IMR-90 (cell line): ENCODE results near the gene UNC79. TPM values are rescaled to one million over a fixed set of nuclear protein-coding genes. Genes with fewer than 3 reads are reported as not detected.

ENCODE experiments used
- ATAC-seq: fragments of 200-7000 bp; cut with Tn5 transposase; 2 replicates; pipeline ENCODE4 v1.9.1; 2020; ENCODE audit warnings: low read depth, mild to moderate bottlenecking, moderate library complexity
- BruUV-seq: library from RNA; stranded (reverse); fragments of 400-500 nt; replicated peaks from 2 replicates; lab custom pipeline; 2021; lab: Mats Ljungman, UMichigan
- CTCF ChIA-PET: fragments of 300-600 bp; formaldehyde crosslinking; extraction: SDS; loops from one replicate; lab custom pipeline; 2021; ENCODE audit warnings: antibody characterized with exemption; lab: Yijun Ruan, JAX
- POLR2A ChIA-PET: fragments of 300-600 bp; sonication (Branson Sonifier 250); formaldehyde crosslinking; loops from one replicate; lab custom pipeline; 2022; ENCODE audit warnings: antibody characterized with exemption; ENCODE audit not compliant: unreplicated experiment; lab: Charles Lee
- DNase-seq: peaks from one replicate; pipeline ENCODE4 v3.0.0; 2013
- H2AFZ ChIP-seq: replicated peaks from 2 replicates; pipeline ENCODE3; 2013; ENCODE audit warnings: low read length, mild to moderate bottlenecking; ENCODE audit not compliant: poor library complexity
- H2AK5ac ChIP-seq: 2 replicates; pipeline ENCODE4 v1.6.1; 2013; ENCODE audit warnings: low read depth, low read length, inconsistent platforms
- H2AK9ac ChIP-seq: replicated peaks from 2 replicates; pipeline ENCODE3; 2013; ENCODE audit warnings: mild to moderate bottlenecking, low read depth, low read length, moderate library complexity; ENCODE audit not compliant: poor library complexity
- H2BK120ac ChIP-seq: 2 replicates; pipeline ENCODE4 v1.6.1; 2013; ENCODE audit warnings: low read depth, low read length, inconsistent platforms
- H2BK15ac ChIP-seq: 3 replicates; pipeline ENCODE4 v1.6.1; 2013; ENCODE audit warnings: low read depth, low read length, inconsistent platforms
- H2BK20ac ChIP-seq: 2 replicates; pipeline ENCODE4 v1.6.1; 2013; ENCODE audit warnings: low read depth, mild to moderate bottlenecking, inconsistent platforms, low read length, moderate library complexity
- H2BK5ac ChIP-seq: 2 replicates; pipeline ENCODE4 v1.6.1; 2013; ENCODE audit warnings: mild to moderate bottlenecking, low read depth, low read length, inconsistent platforms; ENCODE audit not compliant: poor library complexity, severe bottlenecking
- H3K14ac ChIP-seq: replicated peaks from 2 replicates; pipeline ENCODE4 v1.6.1; 2013; ENCODE audit warnings: low read depth, low read length, inconsistent platforms
- H3K18ac ChIP-seq: 2 replicates; pipeline ENCODE4 v1.6.1; 2013; ENCODE audit warnings: low read depth, low read length, control low read depth
- H3K23ac ChIP-seq: 2 replicates; pipeline ENCODE4 v1.6.1; 2013; ENCODE audit warnings: low read depth, low read length, inconsistent platforms
- H3K27ac ChIP-seq: 2 replicates; pipeline ENCODE4 v1.5.1; 2013; ENCODE audit warnings: mild to moderate bottlenecking, control low read depth, low read length; ENCODE audit not compliant: insufficient read depth
- H3K27me3 ChIP-seq: 2 replicates; pipeline ENCODE4 v1.6.1; 2013; ENCODE audit warnings: low read length; ENCODE audit not compliant: control insufficient read depth, insufficient read depth
- H3K36me3 ChIP-seq: 2 replicates; pipeline ENCODE4 v1.6.1; 2013; ENCODE audit warnings: low read length, mixed read lengths; ENCODE audit not compliant: control insufficient read depth, insufficient read depth
- H3K4ac ChIP-seq: 2 replicates; pipeline ENCODE4 v1.6.1; 2013; ENCODE audit warnings: low read depth, low read length, inconsistent platforms
- H3K4me1 ChIP-seq: 2 replicates; pipeline ENCODE4 v1.6.1; 2013; ENCODE audit warnings: low read length, mixed read lengths; ENCODE audit not compliant: control insufficient read depth, insufficient read depth
- H3K4me2 ChIP-seq: 2 replicates; pipeline ENCODE4 v1.6.1; 2013; ENCODE audit warnings: low read depth, mild to moderate bottlenecking, control low read depth, low read length, moderate library complexity
- H3K4me3 ChIP-seq: 2 replicates; pipeline ENCODE4 v1.5.1; 2013; ENCODE audit warnings: low read depth, mild to moderate bottlenecking, control low read depth, low read length, moderate library complexity; ENCODE audit not compliant: insufficient read depth
- H3K56ac ChIP-seq: 2 replicates; pipeline ENCODE4 v1.6.1; 2013; ENCODE audit warnings: low read length, inconsistent platforms; ENCODE audit not compliant: insufficient read depth; ENCODE audit errors: extremely low read depth
- H3K79me1 ChIP-seq, 2 experiments: 2 replicates each; pipeline ENCODE4 v1.6.1; 2013; ENCODE audit warnings: low read length in 2 of 2, inconsistent platforms in 1 of 2, low read depth in 1 of 2
- H3K9ac ChIP-seq: 2 replicates; pipeline ENCODE4 v1.6.1; 2013; ENCODE audit warnings: low read depth, low read length, control low read depth
- H3K9me1 ChIP-seq: 2 replicates; pipeline ENCODE4 v1.6.1; 2013; ENCODE audit warnings: low read length, inconsistent platforms; ENCODE audit not compliant: insufficient read depth
- H3K9me3 ChIP-seq: 2 replicates; pipeline ENCODE4 v1.6.1; 2013; ENCODE audit warnings: low read length; ENCODE audit not compliant: control insufficient read depth, insufficient read depth
- H4K20me1 ChIP-seq: 2 replicates; pipeline ENCODE4 v1.6.1; 2013; ENCODE audit warnings: low read length, inconsistent platforms; ENCODE audit not compliant: insufficient read depth
- H4K5ac ChIP-seq: 2 replicates; pipeline ENCODE4 v1.6.1; 2013; ENCODE audit warnings: mild to moderate bottlenecking, low read depth, low read length, control low read depth
- H4K8ac ChIP-seq, 2 experiments: 2 replicates each; pipeline ENCODE4 v1.6.1; 2013; ENCODE audit warnings: low read depth in 2 of 2, low read length in 2 of 2, control low read depth in 1 of 2, inconsistent platforms in 1 of 2
- H4K91ac ChIP-seq: 2 replicates; pipeline ENCODE4 v1.6.1; 2013; ENCODE audit warnings: low read depth, low read length, inconsistent platforms; ENCODE audit not compliant: insufficient read depth
- CEBPB ChIP-seq: IDR thresholded peaks from 2 replicates; pipeline ENCODE4 v1.6.1; 2012; ENCODE audit warnings: low read depth, low read length, improper control_type of control experiment
- CHD1 ChIP-seq: IDR thresholded peaks from 2 replicates; pipeline ENCODE4 v1.6.1; 2012; ENCODE audit warnings: low read depth, low read length, improper control_type of control experiment
- FOS ChIP-seq: fragments of 150-350 bp; IDR thresholded peaks from 2 replicates; pipeline ENCODE4 v1.6.1; 2016; ENCODE audit warnings: low read depth, low read length
- MAFK ChIP-seq: IDR thresholded peaks from 2 replicates; pipeline ENCODE4 v1.6.1; 2012; ENCODE audit warnings: low read depth, low read length, improper control_type of control experiment
- MAZ ChIP-seq: IDR thresholded peaks from 2 replicates; pipeline ENCODE4 v1.6.1; 2012; ENCODE audit warnings: low read depth, mild to moderate bottlenecking, low read length, improper control_type of control experiment, moderate library complexity, borderline replicate concordance
- MXI1 ChIP-seq: IDR thresholded peaks from 2 replicates; pipeline ENCODE4 v1.6.1; 2012; ENCODE audit warnings: low read depth, mild to moderate bottlenecking, low read length, moderate library complexity, borderline replicate concordance
- NFE2L2 ChIP-seq: fragments of 150-350 bp; IDR thresholded peaks from 2 replicates; pipeline ENCODE4 v1.6.1; 2016; ENCODE audit warnings: low read depth, mild to moderate bottlenecking, low read length
- POLR2A ChIP-seq: IDR thresholded peaks from 2 replicates; pipeline ENCODE4 v1.6.1; 2012; ENCODE audit warnings: mild to moderate bottlenecking, low read depth, low read length
- RAD21 ChIP-seq: IDR thresholded peaks from 2 replicates; pipeline ENCODE4 v1.6.1; 2012; ENCODE audit warnings: low read length, improper control_type of control experiment
- RCOR1 ChIP-seq: IDR thresholded peaks from 2 replicates; pipeline ENCODE4 v1.6.1; 2012; ENCODE audit warnings: mild to moderate bottlenecking, low read length, improper control_type of control experiment; ENCODE audit not compliant: insufficient replicate concordance
- RFX5 ChIP-seq: IDR thresholded peaks from 2 replicates; pipeline ENCODE4 v1.8.0; 2012; ENCODE audit warnings: low read depth, mild to moderate bottlenecking, low read length, moderate library complexity
- SMC3 ChIP-seq: fragments of 150-350 bp; IDR thresholded peaks from 2 replicates; pipeline ENCODE4 v1.6.1; 2016; ENCODE audit warnings: low read depth, mild to moderate bottlenecking, antibody characterized with exemption, low read length, moderate library complexity
- WGBS, 2 experiments: methylation state at CpG; one replicate each; pipeline versions ENCODE4 v1.1.5 to v1.1.7; 2013; ENCODE audit warnings: missing lambda C conversion rate in 2 of 2; ENCODE audit not compliant: insufficient read length in 1 of 2; ENCODE audit errors: extremely low coverage in 2 of 2; 5-methylcytosine and 5-hydroxymethylcytosine counted together
- dilution Hi-C: fragments of 300-500 bp; cut with HindIII; formaldehyde crosslinking; loops from one replicate; pipeline ENCODE4 v1.14.3; 2018; ENCODE audit warnings: low sequenced_read_pairs; ENCODE audit not compliant: unreplicated experiment
- in situ Hi-C: fragments of 300-500 bp; cut with MboI; formaldehyde crosslinking; loops from 3 replicates; pipeline ENCODE4 v1.14.3; 2019; ENCODE audit warnings: low sequenced_read_pairs, inconsistent platforms, mixed read lengths
- intact Hi-C: fragments of 100-400 bp; cut with micrococcal nuclease; formaldehyde crosslinking; loops from 2 replicates; pipeline ENCODE4 v1.10.0; 2022
- polyA plus RNA-seq, 3 experiments: library from polyadenylated mRNA; depleted of rRNA; stranded (reverse); fragments of >200 nt; gene quantifications; 2 replicates each; pipeline ENCODE4 v1.2.3, GENCODE V29; 2012; ENCODE audit warnings: low replicate concordance in 1 of 3
- total RNA-seq: library from RNA; depleted of rRNA; stranded (reverse); fragments of >200 nt; gene quantifications from 2 replicates; pipeline ENCODE4 v1.2.3, GENCODE V29; 2012
- TF ChIP-seq, protein P1 (sequence below): conservative IDR thresholded peaks from 2 replicates; pipeline ENCODE4 v1.5.1; 2012; ENCODE audit warnings: mild to moderate bottlenecking, low read depth, low read length, improper control_type of control experiment
- TF ChIP-seq, protein P2 (sequence below): fragments of 150-350 bp; IDR thresholded peaks from 2 replicates; pipeline ENCODE4 v1.6.1; 2016; ENCODE audit warnings: low read depth, mild to moderate bottlenecking, low read length, moderate library complexity, borderline replicate concordance
- TF ChIP-seq, protein P3 (sequence below): fragments of 150-350 bp; IDR thresholded peaks from 2 replicates; pipeline ENCODE4 v1.6.1; 2017; ENCODE audit warnings: mild to moderate bottlenecking, antibody characterized with exemption, low read length, low read depth

The UNC79 gene
- total and polyA plus RNA-seq, 2 of the 4 experiments (the other 2 are of a cell fraction), result under 0.01 TPM

DNA sequence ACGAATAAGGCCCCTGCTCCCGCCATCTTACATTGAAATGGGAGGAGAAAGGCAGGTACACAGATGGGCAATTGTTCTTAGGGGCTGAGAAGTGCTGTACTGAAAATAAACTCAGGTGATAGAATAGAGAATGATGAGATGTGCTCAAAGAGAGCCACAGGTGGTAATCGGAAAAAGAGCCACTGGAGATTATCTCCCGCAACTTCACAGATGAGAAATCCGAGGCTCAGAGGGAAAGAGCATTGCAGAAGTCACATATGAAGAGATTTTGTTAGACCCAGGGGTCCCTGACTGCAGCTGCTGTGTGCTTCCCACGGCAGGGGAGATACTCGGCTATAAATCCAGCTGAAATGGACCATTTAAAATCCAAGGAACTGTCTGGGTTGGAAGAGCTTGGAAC lies 283.9 kb downstream of the UNC79 start:
- WGBS, 2 experiments, result 80% methylated on average over 1 of the region's 7 CpGs; no CpG with 5 or more reads in 1 of the 2 experiments
- H3K56ac ChIP-seq, result no peak overlapping the region
- H2AFZ ChIP-seq, result no peak overlapping the region
- H3K27me3 ChIP-seq, result no peaks in the 10 kb centered on the region
- no peak for DNase-seq
- no peak overlapping the region for H2BK20ac ChIP-seq
- no peak overlapping the region for H2AK9ac ChIP-seq
- H4K20me1 ChIP-seq, result no peaks in the 10 kb centered on the region
- H4K91ac ChIP-seq, result no peak overlapping the region
- H3K4me2 ChIP-seq, result no peak overlapping the region
- no peak overlapping the region for H4K5ac ChIP-seq
- H3K9ac ChIP-seq, result no peak overlapping the region
- in situ Hi-C loops (no loop called here), intact Hi-C loops (no loop called here), dilution Hi-C loops (no loop called here)
- no peak overlapping the region for H3K14ac ChIP-seq
- H2BK5ac ChIP-seq, result no peak overlapping the region
- H3K4me3 ChIP-seq, result no peak overlapping the region
- no peak overlapping the region for H2AK5ac ChIP-seq
- H3K79me1 ChIP-seq, result no peaks in the 10 kb centered on the region
- ChIA-PET CTCF (no interaction called here), POLR2A (no interaction called here)
- no peaks in the 10 kb centered on the region for H3K4me1 ChIP-seq
- peaks cover 15% of the 10 kb centered on the region for H3K9me3 ChIP-seq
- no peak overlapping the region for H2BK120ac ChIP-seq
- ATAC-seq, result no peak
- no peaks in the 10 kb centered on the region for H3K9me1 ChIP-seq
- H2BK15ac ChIP-seq, result no peak overlapping the region
- no peak overlapping the region for H4K8ac ChIP-seq
- H3K18ac ChIP-seq, result no peak overlapping the region
- no peak for TF ChIP-seq MXI1
- no peak for TF ChIP-seq MAZ
- TF ChIP-seq RCOR1, result no peak
- TF ChIP-seq CHD1, result no peak
- TF ChIP-seq, protein P1, sequence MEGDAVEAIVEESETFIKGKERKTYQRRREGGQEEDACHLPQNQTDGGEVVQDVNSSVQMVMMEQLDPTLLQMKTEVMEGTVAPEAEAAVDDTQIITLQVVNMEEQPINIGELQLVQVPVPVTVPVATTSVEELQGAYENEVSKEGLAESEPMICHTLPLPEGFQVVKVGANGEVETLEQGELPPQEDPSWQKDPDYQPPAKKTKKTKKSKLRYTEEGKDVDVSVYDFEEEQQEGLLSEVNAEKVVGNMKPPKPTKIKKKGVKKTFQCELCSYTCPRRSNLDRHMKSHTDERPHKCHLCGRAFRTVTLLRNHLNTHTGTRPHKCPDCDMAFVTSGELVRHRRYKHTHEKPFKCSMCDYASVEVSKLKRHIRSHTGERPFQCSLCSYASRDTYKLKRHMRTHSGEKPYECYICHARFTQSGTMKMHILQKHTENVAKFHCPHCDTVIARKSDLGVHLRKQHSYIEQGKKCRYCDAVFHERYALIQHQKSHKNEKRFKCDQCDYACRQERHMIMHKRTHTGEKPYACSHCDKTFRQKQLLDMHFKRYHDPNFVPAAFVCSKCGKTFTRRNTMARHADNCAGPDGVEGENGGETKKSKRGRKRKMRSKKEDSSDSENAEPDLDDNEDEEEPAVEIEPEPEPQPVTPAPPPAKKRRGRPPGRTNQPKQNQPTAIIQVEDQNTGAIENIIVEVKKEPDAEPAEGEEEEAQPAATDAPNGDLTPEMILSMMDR, result no peak
- TF ChIP-seq MAFK, result no peak
- TF ChIP-seq, protein P2, sequence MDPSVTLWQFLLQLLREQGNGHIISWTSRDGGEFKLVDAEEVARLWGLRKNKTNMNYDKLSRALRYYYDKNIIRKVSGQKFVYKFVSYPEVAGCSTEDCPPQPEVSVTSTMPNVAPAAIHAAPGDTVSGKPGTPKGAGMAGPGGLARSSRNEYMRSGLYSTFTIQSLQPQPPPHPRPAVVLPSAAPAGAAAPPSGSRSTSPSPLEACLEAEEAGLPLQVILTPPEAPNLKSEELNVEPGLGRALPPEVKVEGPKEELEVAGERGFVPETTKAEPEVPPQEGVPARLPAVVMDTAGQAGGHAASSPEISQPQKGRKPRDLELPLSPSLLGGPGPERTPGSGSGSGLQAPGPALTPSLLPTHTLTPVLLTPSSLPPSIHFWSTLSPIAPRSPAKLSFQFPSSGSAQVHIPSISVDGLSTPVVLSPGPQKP, result no peak
- TF ChIP-seq POLR2A, result no peak
- TF ChIP-seq NFE2L2, result no peak
- no peak for TF ChIP-seq RFX5
- no peak for TF ChIP-seq SMC3
- TF ChIP-seq RAD21, result no peak
- TF ChIP-seq FOS, result no peak
- no peak for TF ChIP-seq CEBPB
- TF ChIP-seq, protein P3, sequence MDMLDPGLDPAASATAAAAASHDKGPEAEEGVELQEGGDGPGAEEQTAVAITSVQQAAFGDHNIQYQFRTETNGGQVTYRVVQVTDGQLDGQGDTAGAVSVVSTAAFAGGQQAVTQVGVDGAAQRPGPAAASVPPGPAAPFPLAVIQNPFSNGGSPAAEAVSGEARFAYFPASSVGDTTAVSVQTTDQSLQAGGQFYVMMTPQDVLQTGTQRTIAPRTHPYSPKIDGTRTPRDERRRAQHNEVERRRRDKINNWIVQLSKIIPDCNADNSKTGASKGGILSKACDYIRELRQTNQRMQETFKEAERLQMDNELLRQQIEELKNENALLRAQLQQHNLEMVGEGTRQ, result no peak
- H3K23ac ChIP-seq, result no peak overlapping the region
- H3K27ac ChIP-seq, result no peak overlapping the region
- no peaks in the 10 kb centered on the region for H3K36me3 ChIP-seq
- H3K4ac ChIP-seq, result no peak overlapping the region
- no TSS peak for BruUV-seq
